Type B pancreatic cell (in vitro differentiated cells): Measurements from ENCODE around the gene EYS. TPM values are rescaled to one million over a fixed set of nuclear protein-coding genes. Genes with fewer than 3 reads are reported as not detected.

Source experiments
- DNase-seq: peaks from one replicate; pipeline ENCODE4 v3.0.0; 2021; ENCODE audit warnings: mixed read lengths; ENCODE audit not compliant: unreplicated experiment; ENCODE audit errors: extremely low spot score
- H3K27ac Mint-ChIP-seq: 2 replicates; pipeline ENCODE4 v1.8.0; 2021; ENCODE audit warnings: mild to moderate bottlenecking, mixed read lengths
- H3K27me3 Mint-ChIP-seq: 2 replicates; pipeline ENCODE4 v1.8.0; 2021; ENCODE audit warnings: mixed read lengths
- H3K36me3 Mint-ChIP-seq: 2 replicates; pipeline ENCODE4 v1.8.0; 2021; ENCODE audit warnings: mixed read lengths
- H3K4me1 Mint-ChIP-seq: one replicate; pipeline ENCODE4 v1.8.0; 2021; ENCODE audit warnings: mixed read lengths; ENCODE audit not compliant: unreplicated experiment
- H3K4me3 Mint-ChIP-seq: 2 replicates; pipeline ENCODE4 v1.8.0; 2021; ENCODE audit warnings: mild to moderate bottlenecking, mixed read lengths
- H3K9me3 Mint-ChIP-seq: 2 replicates; pipeline ENCODE4 v1.8.0; 2021; ENCODE audit warnings: mixed read lengths
- CTCF ChIP-seq: fragments of 200-600 bp; sonication (generic); conservative IDR thresholded peaks from 2 replicates; pipeline ENCODE4 v1.5.0; 2021; ENCODE audit warnings: antibody characterized with exemption, mild to moderate bottlenecking
- total RNA-seq: library from RNA; stranded (reverse); gene quantifications from 2 replicates; pipeline ENCODE4 v1.2.1, GENCODE V29; 2021; ENCODE audit warnings: low replicate concordance

EYS gene
- total RNA-seq, 1 donor from 2014 or later = 1.5 TPM

- H3K27me3 Mint-ChIP-seq = no peaks in the 10 kb centered on the region
- no peaks in the 10 kb centered on the region for H3K9me3 Mint-ChIP-seq
- H3K27ac Mint-ChIP-seq = no peak overlapping the region
- no peaks in the 10 kb centered on the region for H3K4me1 Mint-ChIP-seq
- H3K36me3 Mint-ChIP-seq = no peaks in the 10 kb centered on the region
- TF ChIP-seq CTCF = no peak
- no peak for DNase-seq
- no peak overlapping the region for H3K4me3 Mint-ChIP-seq
These were observed 6.5 kb downstream of the EYS start for GRCh38 chr6:65700561-65700960.

DNA sequence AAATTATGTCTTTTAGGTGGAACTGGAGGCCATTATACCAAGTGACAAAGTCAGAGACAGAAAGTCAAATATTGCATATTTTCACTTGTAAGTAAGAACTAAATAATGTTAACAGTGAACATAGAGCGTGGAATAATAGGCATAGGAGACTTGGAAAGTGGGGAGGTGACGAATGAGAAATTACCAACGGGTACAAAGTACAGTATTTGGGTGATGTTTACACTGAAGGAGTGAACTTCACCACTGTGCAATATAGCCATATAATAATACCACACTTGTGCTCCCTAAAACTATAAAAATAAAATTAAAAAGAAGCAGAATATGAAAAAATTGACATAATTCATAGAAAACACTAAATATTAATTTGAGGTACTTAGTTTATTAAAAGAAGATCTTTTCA lies 14.9 kb downstream of the EYS start:
- H3K27ac Mint-ChIP-seq = no peak overlapping the region
- no peaks in the 10 kb centered on the region for H3K36me3 Mint-ChIP-seq
- H3K9me3 Mint-ChIP-seq = no peaks in the 10 kb centered on the region
- TF ChIP-seq CTCF = no peak
- DNase-seq = no peak
- H3K4me3 Mint-ChIP-seq = no peak overlapping the region
- no peaks in the 10 kb centered on the region for H3K4me1 Mint-ChIP-seq
- no peaks in the 10 kb centered on the region for H3K27me3 Mint-ChIP-seq

- TF ChIP-seq CTCF = no peak
- H3K36me3 Mint-ChIP-seq = no peaks in the 10 kb centered on the region
- H3K4me3 Mint-ChIP-seq = no peak overlapping the region
- H3K27ac Mint-ChIP-seq = no peak overlapping the region
- H3K4me1 Mint-ChIP-seq = no peaks in the 10 kb centered on the region
- H3K9me3 Mint-ChIP-seq = no peaks in the 10 kb centered on the region
- no peak for DNase-seq
- H3K27me3 Mint-ChIP-seq = no peaks in the 10 kb centered on the region
These were observed 26.8 kb downstream of the EYS start for GRCh38 chr6:65680232-65680631.

GRCh38 chr6:65671922-65672321 lies 35.1 kb downstream of the EYS start:
- Mint-ChIP-seq H3K9me3 (peaks cover 14% of the 10 kb centered on the region), H3K36me3 (peaks cover 9% of the 10 kb centered on the region), H3K27me3 (no peaks in the 10 kb centered on the region), H3K27ac (peak overlapping the region; percentile 88), H3K4me1 (no peaks in the 10 kb centered on the region), H3K4me3 (peak overlapping the region; percentile 70)
- TF ChIP-seq CTCF = no peak
- no peak for DNase-seq

DNA sequence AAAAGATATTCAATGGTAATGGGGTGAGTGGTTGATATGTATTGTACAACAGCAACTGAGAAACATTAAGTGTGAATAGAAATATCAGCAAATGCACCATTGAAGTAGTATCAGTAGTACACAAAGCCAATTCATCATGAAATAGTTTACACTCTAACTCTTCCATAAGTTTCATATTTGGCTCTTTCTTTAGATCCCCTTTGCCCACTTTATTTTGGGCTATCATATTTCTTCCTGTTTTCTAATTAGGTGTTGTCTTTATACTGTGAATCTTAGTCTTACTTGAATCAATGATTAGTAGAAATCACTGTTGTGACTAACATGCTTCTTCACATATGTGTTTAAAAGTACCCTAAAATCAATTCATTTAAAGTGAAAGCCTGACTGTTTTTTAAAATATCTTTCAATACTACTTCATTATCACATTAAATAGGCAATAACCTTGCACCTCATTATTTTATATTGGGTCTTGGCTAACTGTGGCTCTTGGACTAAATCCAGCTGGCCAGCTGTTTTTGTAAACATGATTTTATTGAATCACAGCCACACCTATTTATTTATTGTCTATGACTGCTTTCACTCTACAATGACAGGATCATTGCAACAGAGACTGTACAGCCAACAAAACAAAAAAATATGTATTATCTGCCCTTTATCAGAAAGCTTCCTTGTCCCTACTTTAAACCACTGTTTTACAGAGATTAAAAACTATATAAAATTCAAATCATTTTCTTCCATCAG lies 38.9 kb downstream of the EYS start:
- Mint-ChIP-seq H3K27me3 (no peaks in the 10 kb centered on the region), H3K27ac (no peak overlapping the region), H3K4me1 (no peaks in the 10 kb centered on the region), H3K9me3 (peaks cover 14% of the 10 kb centered on the region), H3K36me3 (peaks cover 9% of the 10 kb centered on the region), H3K4me3 (no peak overlapping the region)
- TF ChIP-seq CTCF = no peak
- no peak for DNase-seq
